Measurements from ENCODE around the gene STAB2. TPM values are rescaled to one million over a fixed set of nuclear protein-coding genes. Genes with fewer than 3 reads are reported as not detected.

Gene STAB2
- total RNA-seq, 3 donors from 2014 or later: 0.85 to 1.5 (median 0.98) TPM

- no peak for DNase-seq
- Histone ChIP-seq H3K9me3 (no peaks in the 10 kb centered on the region), H3K4me3 (no peak overlapping the region), H3K4me1 (ENCODE audit: low read depth) (no peaks in the 10 kb centered on the region), H3K36me3 (ENCODE audit: low read depth) (no peaks in the 10 kb centered on the region)
- intact Hi-C loops (cut with DNase I, micrococcal nuclease): no loop called here
- no peak for ATAC-seq
- no peak for TF ChIP-seq CTCF (IDR thresholded peaks at IDR 0.05)
These were observed 193.9 kb downstream of the STAB2 start for GRCh38 chr12:103780992-103781391.

- TF ChIP-seq CTCF (IDR thresholded peaks at IDR 0.05): no peak
- no peak overlapping the region for H3K4me3 ChIP-seq
- no peaks in the 10 kb centered on the region for H3K4me1 ChIP-seq (ENCODE audit: low read depth)
- no peaks in the 10 kb centered on the region for H3K9me3 ChIP-seq
- intact Hi-C loops (cut with DNase I, micrococcal nuclease): no loop called here
- ATAC-seq: no peak
- no peak for DNase-seq
- no peaks in the 10 kb centered on the region for H3K36me3 ChIP-seq (ENCODE audit: low read depth)
These were observed 195.3 kb downstream of the STAB2 start for GRCh38 chr12:103782399-103782798.

GRCh38 chr12:103783744-103784664 lies 196.9 kb downstream of the STAB2 start:
- no peaks in the 10 kb centered on the region for H3K36me3 ChIP-seq (ENCODE audit: low read depth)
- intact Hi-C loops (cut with DNase I, micrococcal nuclease): no loop called here
- peak; percentile 97 for ATAC-seq
- peak; percentile 22 for TF ChIP-seq CTCF (IDR thresholded peaks at IDR 0.05)
- peak; percentile 62 to 80 (median 73) for DNase-seq
- H3K4me1 ChIP-seq (ENCODE audit: low read depth): no peaks in the 10 kb centered on the region
- H3K9me3 ChIP-seq: no peaks in the 10 kb centered on the region
- no peak overlapping the region for H3K4me3 ChIP-seq

GRCh38 chr12:103785243-103786031 lies 198.4 kb downstream of the STAB2 start:
- no peak for DNase-seq
- Histone ChIP-seq H3K4me1 (ENCODE audit: low read depth) (no peaks in the 10 kb centered on the region), H3K9me3 (no peaks in the 10 kb centered on the region), H3K4me3 (no peak overlapping the region), H3K36me3 (ENCODE audit: low read depth) (no peaks in the 10 kb centered on the region)
- intact Hi-C loops (cut with DNase I, micrococcal nuclease): no loop called here
- TF ChIP-seq CTCF (IDR thresholded peaks at IDR 0.05): no peak
- no peak for ATAC-seq

GRCh38 chr12:103786201-103786600 lies 199.1 kb downstream of the STAB2 start:
- no peaks in the 10 kb centered on the region for H3K36me3 ChIP-seq (ENCODE audit: low read depth)
- no peak overlapping the region for H3K4me3 ChIP-seq
- ATAC-seq (no peak), DNase-seq (no peak)
- TF ChIP-seq CTCF (IDR thresholded peaks at IDR 0.05): no peak
- no peaks in the 10 kb centered on the region for H3K9me3 ChIP-seq
- intact Hi-C loops (cut with DNase I, micrococcal nuclease): no loop called here
- H3K4me1 ChIP-seq (ENCODE audit: low read depth): no peaks in the 10 kb centered on the region

Measured in mucosa of descending colon (tissue), 3 donors.